AG04449 (cell line): ENCODE results near the gene SMIM12.

Experiments used
- CTCF ChIA-PET: fragments of 350-600 bp; formaldehyde crosslinking; extraction: SDS; loops from one replicate; lab custom pipeline; 2021; ENCODE audit warnings: antibody characterized with exemption; lab: Yijun Ruan, JAX
- POLR2A ChIA-PET: fragments of 400-600, 350-600 bp; formaldehyde crosslinking; extraction: SDS; loops from one replicate; lab custom pipeline; 2020; ENCODE audit warnings: antibody characterized with exemption, inconsistent platforms; lab: Yijun Ruan, JAX
- DNase-seq: peaks from one replicate; pipeline ENCODE4 v3.0.0-alpha.2; 2010; ENCODE audit warnings: low read depth, low spot score
- H3K4me3 ChIP-seq: 2 replicates; pipeline ENCODE4 v1.5.1; 2011; ENCODE audit warnings: low read depth, mild to moderate bottlenecking, control low read depth, low read length
- CTCF ChIP-seq: IDR thresholded peaks from one replicate; pipeline ENCODE4 v1.5.1; 2011; ENCODE audit warnings: mild to moderate bottlenecking, moderate library complexity, low read length, control low read depth, inconsistent platforms; ENCODE audit not compliant: insufficient read depth; ENCODE audit errors: missing control alignments

The SMIM12 gene

GRCh38 chr1:34869760-34870159 lies 10.2 kb upstream of the SMIM12 start:
- TF ChIP-seq CTCF: no peak
- no peak overlapping the region for H3K4me3 ChIP-seq
- ChIA-PET POLR2A (interaction anchor here (0.6 kb wide), 1 partner anchor 60 kb away, joined by 4 read pairs; no protein-coding TSS in a partner anchor), CTCF (interaction anchor here (11.5 kb wide), 1 partner anchor 13 kb away, joined by 158 read pairs; the partner anchor contains the start of gene SMIM12)
- DNase-seq: no peak

- ChIA-PET CTCF (interaction anchor here (2.4 to 11.5 kb wide), 3 partner anchors 10 to 21 kb away, joined by 16 to 158 read pairs (median 22); partner anchors contain the start of gene SMIM12), POLR2A (no interaction called here)
- DNase-seq: no peak
- H3K4me3 ChIP-seq: no peak overlapping the region
- TF ChIP-seq CTCF: no peak
Measured at GRCh38 chr1:34868230-34869049, 8.9 kb upstream of the SMIM12 start.

GRCh38 chr1:34867415-34867814 lies 7.9 kb upstream of the SMIM12 start:
- H3K4me3 ChIP-seq: no peak overlapping the region
- POLR2A ChIA-PET: no interaction called here
- no peak for DNase-seq
- TF ChIP-seq CTCF: no peak
- CTCF ChIA-PET: interaction anchor here (0.9 to 11.5 kb wide), 12 partner anchors 11 to 255 kb away, joined by 3 to 158 read pairs (median 4); partner anchors contain the start of gene SMIM12

DNA sequence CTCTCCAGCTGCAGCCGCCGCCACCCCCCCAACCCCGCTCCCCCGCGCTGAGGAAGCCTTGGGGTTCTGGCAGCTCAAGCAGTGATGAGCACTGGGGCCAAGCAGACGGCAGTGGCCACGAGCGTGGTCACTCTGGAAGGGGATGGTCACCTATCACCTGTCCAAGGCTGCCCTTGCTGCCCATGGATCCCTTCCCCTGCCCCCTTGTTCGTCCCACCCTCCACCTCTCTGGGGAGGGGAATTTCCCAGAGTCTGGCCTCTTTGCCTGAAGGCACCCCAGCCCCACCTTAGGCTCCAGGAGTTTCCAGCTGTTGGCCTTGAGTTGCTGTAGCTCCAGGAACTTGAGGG lies 7.2 kb upstream of the SMIM12 start:
- peak overlapping the region; percentile 73 for H3K4me3 ChIP-seq
- no peak for DNase-seq
- ChIA-PET POLR2A (interaction anchor here (0.6 kb wide), 1 partner anchor 194 kb away, joined by 3 read pairs; no protein-coding TSS in a partner anchor), CTCF (interaction anchor here (0.6 to 11.5 kb wide), 23 partner anchors 8 to 530 kb away, joined by 3 to 158 read pairs (median 4); partner anchors contain the start of gene SMIM12)
- TF ChIP-seq CTCF: no peak

GRCh38 chr1:34865981-34866761 lies 6.6 kb upstream of the SMIM12 start:
- TF ChIP-seq CTCF: peak; percentile 91
- POLR2A ChIA-PET: interaction anchor here (0.6 kb wide), 2 partner anchors 194 to 399 kb away, joined by 3 read pairs; no protein-coding TSS in a partner anchor
- peak overlapping the region; percentile 73 for H3K4me3 ChIP-seq
- DNase-seq: no peak
- CTCF ChIA-PET: interaction anchor here (0.6 to 11.5 kb wide), 24 partner anchors 8 to 530 kb away, joined by 3 to 158 read pairs (median 4); partner anchors contain the start of gene SMIM12
